ENCODE data around the gene ADGRE3. TPM values are rescaled to one million over a fixed set of nuclear protein-coding genes. Genes with fewer than 3 reads are reported as not detected.
"Not testable (repeated sequence)": the region's sequence is repeated elsewhere in the genome, so short reads cannot be mapped to it uniquely, and the experiment has no call there.

Gene ADGRE3
- total RNA-seq, 1 experiment from 2014 or later, result not detected

- Histone ChIP-seq H2BK5ac (ENCODE audit: insufficient read length, low read length) (no peak overlapping the region), H3K4me1 (ENCODE audit: insufficient read depth, low read length) (no peaks in the 10 kb centered on the region), H3K14ac (ENCODE audit: insufficient read depth, low read length) (no peak overlapping the region), H3K79me2 (ENCODE audit: insufficient read depth, low read length) (no peaks in the 10 kb centered on the region), H4K5ac (ENCODE audit: insufficient read length, low read depth, low read length) (no peak overlapping the region), H3K27ac (ENCODE audit: insufficient read length, low read depth, low read length) (no peak overlapping the region), H4K8ac (replicated peaks; ENCODE audit: insufficient read length, low read depth, low read length) (no peak overlapping the region), H3K23ac (ENCODE audit: insufficient read length, low read depth, low read length) (no peak overlapping the region), H2AFZ (ENCODE audit: low read length) (no peak overlapping the region), H3K4ac (ENCODE audit: low read depth, low read length) (no peak overlapping the region), H2BK12ac (ENCODE audit: insufficient read length, low read depth, low read length) (no peak overlapping the region), H4K91ac (ENCODE audit: insufficient read length, low read depth, low read length) (no peak overlapping the region), H2BK120ac (ENCODE audit: low read depth, low read length, poor library complexity, severe bottlenecking) (no peak overlapping the region), H3T11ph (ENCODE audit: low read length) (no peak overlapping the region), H3K9me3 (ENCODE audit: control insufficient read depth, low read depth, low read length) (no peaks in the 10 kb centered on the region), H3K27me3 (ENCODE audit: insufficient read depth, low read length) (no peaks in the 10 kb centered on the region), H4K20me1 (ENCODE audit: control insufficient read depth, insufficient read depth, insufficient read length) (no peaks in the 10 kb centered on the region), H3K4me2 (ENCODE audit: insufficient read depth, insufficient read length, low read length) (no peak overlapping the region), H2BK15ac (ENCODE audit: low read depth, low read length) (no peak overlapping the region), H2AK5ac (ENCODE audit: insufficient read length, low read length) (no peak overlapping the region), H2BK20ac (ENCODE audit: low read depth, low read length, poor library complexity, severe bottlenecking) (no peak overlapping the region), H3K23me2 (ENCODE audit: insufficient read length, low read depth, low read length, poor library complexity, severe bottlenecking) (no peaks in the 10 kb centered on the region), H3K56ac (ENCODE audit: insufficient read length, low read depth, low read length) (no peak overlapping the region), H3K79me1 (ENCODE audit: insufficient read depth, low read depth, low read length, poor library complexity, severe bottlenecking) (no peaks in the 10 kb centered on the region), H3K9ac (ENCODE audit: extremely low read depth, insufficient read length, low read length) (no peak overlapping the region), H3K18ac (ENCODE audit: insufficient read length, low read depth, low read length) (no peak overlapping the region)
- no CpG with 5 or more reads among the region's 4 CpGs for WGBS (ENCODE audit: extremely low coverage, insufficient read length, low lambda C conversion rate)
- Mint-ChIP-seq H3K9me3 (peaks cover 37 to 95% of the 10 kb centered on the region in 2 experiments), H3K4me3 (no peak overlapping the region), H3K36me3 (ENCODE audit: insufficient read depth in 1 of 3, low read depth in 3 of 3) (peaks cover 2 to 26% (median 12%) of the 10 kb centered on the region in 3 experiments; a peak in 6 of 7 replicates), H3K27ac (no peak overlapping the region), H3K27me3 (ENCODE audit: low read depth) (peaks cover 1% of the 10 kb centered on the region), H3K4me1 (no peaks in the 10 kb centered on the region)
- no peak for TF ChIP-seq CTCF (conservative IDR thresholded peaks at IDR 0.05)
- DNase-seq, result no peak
These were observed 60.6 kb downstream of the ADGRE3 start for GRCh38 chr19:14614099-14614412.

GRCh38 chr19:14613399-14614098 is 61.1 kb downstream of the ADGRE3 start:
- H3K23me2 ChIP-seq (ENCODE audit: insufficient read length, low read depth, low read length, poor library complexity, severe bottlenecking); H4K91ac ChIP-seq (ENCODE audit: insufficient read length, low read depth, low read length); H3K27me3 ChIP-seq (ENCODE audit: insufficient read depth, low read length); H2BK120ac ChIP-seq (ENCODE audit: low read depth, low read length, poor library complexity, severe bottlenecking); H3K56ac ChIP-seq (ENCODE audit: insufficient read length, low read depth, low read length); H2BK20ac ChIP-seq (ENCODE audit: low read depth, low read length, poor library complexity, severe bottlenecking); H3K79me2 ChIP-seq (ENCODE audit: insufficient read depth, low read length); H3K9me3 ChIP-seq (ENCODE audit: control insufficient read depth, low read depth, low read length); H4K8ac ChIP-seq (replicated peaks; ENCODE audit: insufficient read length, low read depth, low read length); H3K4me1 Mint-ChIP-seq; H3K4me1 ChIP-seq (ENCODE audit: insufficient read depth, low read length); H4K5ac ChIP-seq (ENCODE audit: insufficient read length, low read depth, low read length); H2BK12ac ChIP-seq (ENCODE audit: insufficient read length, low read depth, low read length); H3T11ph ChIP-seq (ENCODE audit: low read length); H3K18ac ChIP-seq (ENCODE audit: insufficient read length, low read depth, low read length); H4K20me1 ChIP-seq (ENCODE audit: control insufficient read depth, insufficient read depth, insufficient read length); H2BK15ac ChIP-seq (ENCODE audit: low read depth, low read length); H3K4me2 ChIP-seq (ENCODE audit: insufficient read depth, insufficient read length, low read length); H3K27ac ChIP-seq (ENCODE audit: insufficient read length, low read depth, low read length); H3K14ac ChIP-seq (ENCODE audit: insufficient read depth, low read length); H3K23ac ChIP-seq (ENCODE audit: insufficient read length, low read depth, low read length); H2AFZ ChIP-seq (ENCODE audit: low read length); H3K9ac ChIP-seq (ENCODE audit: extremely low read depth, insufficient read length, low read length); H3K27ac Mint-ChIP-seq; H3K79me1 ChIP-seq (ENCODE audit: insufficient read depth, low read depth, low read length, poor library complexity, severe bottlenecking); H3K27me3 Mint-ChIP-seq (ENCODE audit: low read depth); H2BK5ac ChIP-seq (ENCODE audit: insufficient read length, low read length); H3K4ac ChIP-seq (ENCODE audit: low read depth, low read length); H2AK5ac ChIP-seq (ENCODE audit: insufficient read length, low read length); DNase-seq; H3K4me3 Mint-ChIP-seq: not testable (repeated sequence)
- WGBS (ENCODE audit: extremely low coverage, insufficient read length, low lambda C conversion rate), result no CpG with 5 or more reads among the region's 14 CpGs
- peaks cover 2 to 26% (median 12%) of the 10 kb centered on the region in 3 experiments; a peak in 6 of 7 replicates for H3K36me3 Mint-ChIP-seq (ENCODE audit: insufficient read depth in 1 of 3, low read depth in 3 of 3)
- H3K9me3 Mint-ChIP-seq, result peaks cover 32 to 95% of the 10 kb centered on the region in 2 experiments

Measured in H9 (cell line).